Erythroblast (primary cell): Measurements from ENCODE around the gene AUTS2.

Experiments used
- GATA1 ChIP-seq: IDR thresholded peaks from 2 replicates; pipeline ENCODE4 v1.6.1; 2011; ENCODE audit warnings: low read depth, mild to moderate bottlenecking, control low read depth, low read length, moderate library complexity
- POLR2A ChIP-seq: IDR thresholded peaks from 2 replicates; pipeline ENCODE4 v1.6.1; 2011; ENCODE audit warnings: mild to moderate bottlenecking, low read length

- TF ChIP-seq POLR2A (no peak), GATA1 (no peak)
Measured at GRCh38 chr7:69928621-69929020, 330.3 kb downstream of the AUTS2 start.
